Esophagus muscularis mucosa (tissue), 4 donors: ENCODE measurements around the gene CTU2. TPM values are rescaled to one million over a fixed set of nuclear protein-coding genes. Genes with fewer than 3 reads are reported as not detected.

Experiments used
- DNase-seq: peaks from one replicate; pipeline ENCODE4 v3.0.0-alpha.2; 2017; ENCODE audit errors: extremely low spot score
- H3K27ac ChIP-seq, 4 donors: fragments of 200-600 bp; sonication (generic); replicated peaks in 1 of 4; 1 replicate in 3 of 4; 2 replicates in 1 of 4; pipeline ENCODE4 v1.5.1; 2016 to 2019; ENCODE audit warnings: mild to moderate bottlenecking in 1 of 4
- H3K27me3 ChIP-seq, 4 donors: fragments of 200-600 bp; sonication (generic); one replicate each; pipeline versions ENCODE4 v1.5.1 to v1.6.0; 2016 to 2019
- H3K36me3 ChIP-seq, 4 donors: fragments of 200-600 bp; sonication (generic); one replicate each; pipeline ENCODE4 v1.5.1; 2016 to 2019
- H3K4me1 ChIP-seq, 4 donors: fragments of 200-600 bp; sonication (generic); one replicate each; pipeline ENCODE4 v1.5.1; 2016 to 2019
- H3K4me3 ChIP-seq, 4 donors: fragments of 200-600 bp; sonication (generic); 1 replicate in 2 of 4; 2 replicates in 2 of 4; pipeline ENCODE4 v1.5.1; 2016 to 2019; ENCODE audit warnings: mild to moderate bottlenecking in 4 of 4, moderate library complexity in 1 of 4
- H3K9me3 ChIP-seq, 4 donors: fragments of 200-600 bp; sonication (generic); 1 replicate in 3 of 4; 2 replicates in 1 of 4; pipeline ENCODE4 v1.5.1; 2016 to 2019
- EP300 ChIP-seq: sonication (generic); formaldehyde crosslinking; IDR thresholded peaks from one replicate; pipeline ENCODE4 v1.6.1; 2017; ENCODE audit warnings: antibody characterized with exemption
- POLR2A ChIP-seq: fragments of 450-650 bp; IDR thresholded peaks from one replicate; pipeline ENCODE4 v1.6.1; 2017; ENCODE audit warnings: antibody characterized with exemption, moderate library complexity, mild to moderate bottlenecking, low read depth
- POLR2AphosphoS5 ChIP-seq, 2 donors: sonication (generic); formaldehyde crosslinking; IDR thresholded peaks; one replicate each; pipeline ENCODE4 v1.6.1; 2017; ENCODE audit warnings: antibody characterized with exemption in 2 of 2
- WGBS: methylation state at CpG from one replicate; pipeline ENCODE4 v1.1.5; 2018; 5-methylcytosine and 5-hydroxymethylcytosine counted together
- intact Hi-C: fragments of 100-400 bp; cut with DNase I; formaldehyde crosslinking; loops from one replicate; pipeline ENCODE4 v1.15.1; 2023
- total RNA-seq, 4 donors: library from RNA; depleted of rRNA; stranded (reverse); fragments of >200 nt; gene quantifications; one replicate each; pipeline versions ENCODE4 v1.1.0 to v1.2.1, GENCODE V29; 2016
- TF ChIP-seq, protein P1 (sequence below), 3 experiments: fragments of 200-600 bp in 2 of 3; fragments of 450-650 bp in 1 of 3; sonication (generic) in 2 of 3; IDR thresholded peaks; one replicate each; pipeline ENCODE4 v1.5.1; 2017 to 2019; ENCODE audit warnings: antibody characterized with exemption in 3 of 3, mild to moderate bottlenecking in 2 of 3, moderate library complexity in 1 of 3

CTU2 gene
- total RNA-seq, 4 donors from 2014 or later, result 8.9 to 14.7 (median 10.3) TPM

DNA sequence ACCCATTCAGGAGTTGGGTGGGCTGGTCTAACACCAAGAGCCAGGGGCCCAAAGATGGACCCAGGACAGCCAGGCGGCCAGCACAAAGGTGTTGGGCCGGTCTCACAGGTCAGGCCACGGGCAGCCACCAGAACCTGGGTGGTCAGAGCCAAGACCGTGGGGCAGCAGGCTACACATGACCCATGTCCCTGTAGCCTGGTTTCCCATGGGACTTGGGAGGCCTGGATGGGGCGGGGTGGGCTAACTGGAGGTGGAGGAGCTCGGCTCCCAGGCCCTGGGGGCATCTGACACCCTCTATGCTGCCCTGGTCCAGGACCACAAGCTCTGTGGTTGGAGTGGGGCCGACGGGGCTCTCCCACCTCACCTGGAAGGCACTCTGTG, 17.2 kb downstream of the CTU2 start:
- Histone ChIP-seq H3K4me3 (no peak overlapping the region), H3K36me3 (peaks cover 95 to 98% (median 97%) of the 10 kb centered on the region in 4 donors), H3K4me1 (peaks cover 0 to 11% (median 8%) of the 10 kb centered on the region in 4 donors), H3K27ac (no peak overlapping the region), H3K9me3 (no peaks in the 10 kb centered on the region), H3K27me3 (no peaks in the 10 kb centered on the region)
- intact Hi-C loops, result no loop called here
- WGBS, result 90% methylated on average over 2 of the region's 8 CpGs
- TF ChIP-seq, protein P1, sequence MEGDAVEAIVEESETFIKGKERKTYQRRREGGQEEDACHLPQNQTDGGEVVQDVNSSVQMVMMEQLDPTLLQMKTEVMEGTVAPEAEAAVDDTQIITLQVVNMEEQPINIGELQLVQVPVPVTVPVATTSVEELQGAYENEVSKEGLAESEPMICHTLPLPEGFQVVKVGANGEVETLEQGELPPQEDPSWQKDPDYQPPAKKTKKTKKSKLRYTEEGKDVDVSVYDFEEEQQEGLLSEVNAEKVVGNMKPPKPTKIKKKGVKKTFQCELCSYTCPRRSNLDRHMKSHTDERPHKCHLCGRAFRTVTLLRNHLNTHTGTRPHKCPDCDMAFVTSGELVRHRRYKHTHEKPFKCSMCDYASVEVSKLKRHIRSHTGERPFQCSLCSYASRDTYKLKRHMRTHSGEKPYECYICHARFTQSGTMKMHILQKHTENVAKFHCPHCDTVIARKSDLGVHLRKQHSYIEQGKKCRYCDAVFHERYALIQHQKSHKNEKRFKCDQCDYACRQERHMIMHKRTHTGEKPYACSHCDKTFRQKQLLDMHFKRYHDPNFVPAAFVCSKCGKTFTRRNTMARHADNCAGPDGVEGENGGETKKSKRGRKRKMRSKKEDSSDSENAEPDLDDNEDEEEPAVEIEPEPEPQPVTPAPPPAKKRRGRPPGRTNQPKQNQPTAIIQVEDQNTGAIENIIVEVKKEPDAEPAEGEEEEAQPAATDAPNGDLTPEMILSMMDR (IDR thresholded peaks at IDR 0.05), result no peak
- TF ChIP-seq POLR2AphosphoS5 (IDR thresholded peaks at IDR 0.05) (no peak), EP300 (no peak), POLR2A (no peak)
- no peak for DNase-seq

DNA sequence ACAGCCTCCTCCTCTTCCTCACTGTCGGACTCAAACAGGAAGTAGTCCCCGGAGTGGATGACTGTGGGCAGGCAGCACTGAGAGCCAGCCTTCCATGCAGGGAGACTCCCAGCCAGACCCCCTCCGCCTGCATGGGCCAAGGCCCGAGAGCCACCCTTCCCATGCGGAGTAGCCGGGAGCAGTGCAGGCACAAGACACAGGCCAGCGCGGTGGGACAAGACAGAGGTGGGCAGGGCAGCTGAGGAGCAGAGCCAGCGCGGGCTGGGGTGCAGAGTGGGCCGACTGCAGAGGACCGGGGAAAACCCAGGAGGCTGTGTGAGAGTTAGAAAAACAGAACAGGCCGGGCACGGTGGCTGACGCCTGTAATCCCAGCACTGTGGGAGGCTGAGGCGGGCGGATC, 17.6 kb downstream of the CTU2 start:
- no peak overlapping the region for H3K4me3 ChIP-seq
- WGBS, result 90% methylated on average over 17 of the region's 17 CpGs
- H3K27me3 ChIP-seq, result no peaks in the 10 kb centered on the region
- DNase-seq, result no peak
- intact Hi-C loops, result no loop called here
- H3K4me1 ChIP-seq, result peaks cover 0 to 11% (median 8%) of the 10 kb centered on the region in 4 donors
- H3K27ac ChIP-seq, result no peak overlapping the region
- TF ChIP-seq, protein P1 (IDR thresholded peaks at IDR 0.05), result no peak
- TF ChIP-seq POLR2AphosphoS5 (IDR thresholded peaks at IDR 0.05) (no peak), EP300 (no peak), POLR2A (no peak)
- no peaks in the 10 kb centered on the region for H3K9me3 ChIP-seq
- peaks cover 92 to 94% (median 93%) of the 10 kb centered on the region in 4 donors for H3K36me3 ChIP-seq

DNA sequence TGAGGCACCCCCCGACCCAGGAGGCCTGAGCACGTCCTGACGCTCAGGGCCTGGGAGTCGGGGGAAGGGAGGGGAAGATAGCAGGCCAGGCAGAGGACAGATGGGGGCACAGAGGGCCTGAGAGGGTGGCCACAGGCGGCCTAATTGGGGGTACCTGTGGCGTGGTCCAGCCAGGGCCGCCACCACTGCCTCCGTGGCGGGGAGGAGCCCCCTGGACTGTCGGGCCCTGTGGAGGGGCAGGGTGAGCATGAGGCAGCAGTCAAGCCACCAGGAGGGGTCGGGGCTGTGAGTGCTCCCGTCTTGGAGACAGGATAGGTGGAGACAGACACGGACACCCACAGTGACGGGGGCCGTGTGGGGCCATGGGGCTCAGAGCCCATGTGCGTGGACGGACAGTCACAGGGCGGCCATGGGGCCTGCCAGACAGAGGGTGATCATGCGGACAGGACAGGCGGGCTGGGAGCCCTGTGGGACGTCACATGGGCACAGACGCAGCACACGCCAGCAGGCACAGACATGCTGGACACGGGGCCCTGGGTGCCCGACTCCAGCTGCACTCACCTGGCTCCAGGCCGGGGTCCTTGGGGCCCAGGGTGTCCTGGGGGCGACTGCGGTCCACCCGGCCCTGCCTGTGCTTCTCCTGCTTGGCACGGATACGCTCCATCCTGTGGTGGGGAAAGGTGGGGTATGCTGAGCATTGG, 18.7 kb downstream of the CTU2 start:
- Histone ChIP-seq H3K27me3 (no peaks in the 10 kb centered on the region), H3K36me3 (peaks cover 81 to 86% (median 83%) of the 10 kb centered on the region in 4 donors), H3K4me3 (no peak overlapping the region), H3K9me3 (no peaks in the 10 kb centered on the region), H3K4me1 (no peaks in the 10 kb centered on the region), H3K27ac (no peak overlapping the region)
- WGBS, result 82% methylated on average over 23 of the region's 31 CpGs
- intact Hi-C loops, result no loop called here
- no peak for DNase-seq
- TF ChIP-seq, protein P1 (IDR thresholded peaks at IDR 0.05), result no peak
- TF ChIP-seq POLR2A, result no peak
- no peak for TF ChIP-seq POLR2AphosphoS5 (IDR thresholded peaks at IDR 0.05)
- no peak for TF ChIP-seq EP300

DNA sequence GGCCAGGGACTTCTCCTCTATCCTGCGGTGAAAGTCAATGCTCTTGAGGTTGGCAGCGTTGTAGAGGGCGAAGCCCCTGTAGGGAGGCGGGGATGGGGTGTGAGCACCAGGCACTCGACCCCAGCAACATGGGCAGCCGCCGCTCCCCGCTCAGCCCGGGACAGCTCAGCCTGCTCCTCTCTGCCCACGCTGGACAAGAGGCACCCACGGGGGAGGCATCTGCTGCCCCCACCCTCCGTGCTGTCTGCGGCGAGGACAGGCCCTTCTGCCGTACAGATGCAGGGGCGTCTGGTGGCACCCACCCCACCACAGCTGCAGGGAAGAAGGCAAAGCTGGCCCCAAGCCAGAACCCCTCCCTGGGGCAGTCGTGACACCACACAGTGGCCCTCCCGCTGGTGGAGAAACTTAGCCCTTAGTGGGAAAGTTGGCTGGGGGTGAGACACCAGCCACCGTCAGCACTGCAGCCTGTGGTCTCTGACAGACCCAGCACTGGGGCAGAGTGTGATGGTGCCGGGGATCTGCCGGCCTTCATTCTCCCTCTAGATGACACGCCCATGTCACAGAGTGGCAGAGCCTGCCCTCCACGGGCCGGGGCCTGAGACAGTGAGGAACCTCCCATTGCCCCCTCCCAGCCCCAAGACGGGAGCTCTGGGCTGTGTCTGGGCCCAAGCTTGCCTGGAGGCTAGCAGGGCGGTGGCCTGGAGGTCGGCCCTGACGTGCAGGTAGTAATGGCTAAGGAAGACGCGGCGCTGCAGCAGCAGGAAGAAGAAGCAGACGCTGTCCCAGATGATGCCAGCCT, 19.5 kb downstream of the CTU2 start:
- Histone ChIP-seq H3K27me3 (no peaks in the 10 kb centered on the region), H3K4me3 (no peak overlapping the region), H3K27ac (no peak overlapping the region), H3K9me3 (no peaks in the 10 kb centered on the region), H3K4me1 (no peaks in the 10 kb centered on the region), H3K36me3 (peaks cover 75 to 86% (median 80%) of the 10 kb centered on the region in 4 donors)
- DNase-seq, result no peak
- TF ChIP-seq, protein P1 (IDR thresholded peaks at IDR 0.05), result no peak
- no peak for TF ChIP-seq POLR2AphosphoS5 (IDR thresholded peaks at IDR 0.05)
- no peak for TF ChIP-seq EP300
- TF ChIP-seq POLR2A, result no peak
- intact Hi-C loops, result no loop called here
- 82% methylated on average over 23 of the region's 32 CpGs for WGBS
